SK-N-MC (cell line): ENCODE measurements around the gene CAMK4.

Source experiments
- EZH2 ChIP-seq: fragments of 200-600 bp; sonication (generic); IDR thresholded peaks from one replicate; pipeline ENCODE4 v1.6.1; 2017; ENCODE audit warnings: antibody characterized with exemption
- FOXP2 ChIP-seq: optimal IDR thresholded peaks from 2 replicates; pipeline ENCODE3; 2011; ENCODE audit warnings: mild to moderate bottlenecking, moderate library complexity; ENCODE audit not compliant: insufficient read depth; ENCODE audit errors: extremely low read length, control extremely low read depth

GRCh38 chr5:111348661-111349329 lies 124.6 kb downstream of the CAMK4 start:
- TF ChIP-seq FOXP2: no peak
- TF ChIP-seq EZH2: no peak
